ENCODE results near the gene ERG. TPM values are rescaled to one million over a fixed set of nuclear protein-coding genes. Genes with fewer than 3 reads are reported as not detected.

ERG gene
- total RNA-seq, 1 donor from 2014 or later: not detected

DNA sequence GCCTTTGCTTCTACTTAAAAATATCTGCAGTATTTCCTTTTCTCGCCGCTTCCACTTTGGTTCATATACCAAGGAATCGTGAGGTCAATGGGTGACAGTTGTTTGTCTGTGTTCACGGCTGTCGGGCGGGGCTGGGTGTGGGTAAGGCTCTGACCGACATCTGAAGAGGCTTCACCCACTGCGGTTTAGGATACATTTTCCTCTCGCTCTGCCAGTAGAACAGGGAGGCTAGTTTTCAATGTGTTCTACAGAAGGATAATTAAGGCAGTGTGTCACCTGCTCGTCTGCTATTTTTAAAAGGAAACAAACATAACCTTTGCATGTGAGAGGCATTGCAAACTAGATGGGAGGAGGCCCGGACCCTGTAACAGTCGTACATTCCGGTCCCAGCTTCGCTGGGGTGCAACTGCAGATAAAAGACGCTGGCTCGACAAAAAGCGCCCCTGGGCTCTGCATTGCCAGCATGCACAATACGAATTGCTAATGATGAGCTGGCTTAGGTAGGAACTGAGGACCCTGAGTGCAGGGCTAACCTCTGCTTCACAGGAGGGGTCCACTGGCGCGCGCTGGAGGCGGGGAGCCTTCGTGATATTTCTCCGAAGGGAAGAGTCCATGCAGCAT lies 8.5 kb upstream of the ERG start:
- intact Hi-C loops (cut with micrococcal nuclease): loop anchor here (5.0 kb wide), 2 partner anchors 226 to 881 kb away; no protein-coding TSS in a partner anchor
- no peaks in the 10 kb centered on the region for H3K4me1 Mint-ChIP-seq
- H3K27me3 Mint-ChIP-seq: peaks cover 9% of the 10 kb centered on the region
- H3K9me3 Mint-ChIP-seq: no peaks in the 10 kb centered on the region
- no peak overlapping the region for H3K27ac Mint-ChIP-seq
- DNase-seq (no peak), ATAC-seq (ENCODE audit: low read depth) (no peak)
- TF ChIP-seq, protein P1, sequence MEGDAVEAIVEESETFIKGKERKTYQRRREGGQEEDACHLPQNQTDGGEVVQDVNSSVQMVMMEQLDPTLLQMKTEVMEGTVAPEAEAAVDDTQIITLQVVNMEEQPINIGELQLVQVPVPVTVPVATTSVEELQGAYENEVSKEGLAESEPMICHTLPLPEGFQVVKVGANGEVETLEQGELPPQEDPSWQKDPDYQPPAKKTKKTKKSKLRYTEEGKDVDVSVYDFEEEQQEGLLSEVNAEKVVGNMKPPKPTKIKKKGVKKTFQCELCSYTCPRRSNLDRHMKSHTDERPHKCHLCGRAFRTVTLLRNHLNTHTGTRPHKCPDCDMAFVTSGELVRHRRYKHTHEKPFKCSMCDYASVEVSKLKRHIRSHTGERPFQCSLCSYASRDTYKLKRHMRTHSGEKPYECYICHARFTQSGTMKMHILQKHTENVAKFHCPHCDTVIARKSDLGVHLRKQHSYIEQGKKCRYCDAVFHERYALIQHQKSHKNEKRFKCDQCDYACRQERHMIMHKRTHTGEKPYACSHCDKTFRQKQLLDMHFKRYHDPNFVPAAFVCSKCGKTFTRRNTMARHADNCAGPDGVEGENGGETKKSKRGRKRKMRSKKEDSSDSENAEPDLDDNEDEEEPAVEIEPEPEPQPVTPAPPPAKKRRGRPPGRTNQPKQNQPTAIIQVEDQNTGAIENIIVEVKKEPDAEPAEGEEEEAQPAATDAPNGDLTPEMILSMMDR (IDR thresholded peaks at IDR 0.05): no peak
- ChIA-PET POLR2A (no interaction called here), CTCF (no interaction called here)
- H3K4me3 Mint-ChIP-seq: no peak overlapping the region
- no peaks in the 10 kb centered on the region for H3K36me3 Mint-ChIP-seq (ENCODE audit: low read depth)

DNA sequence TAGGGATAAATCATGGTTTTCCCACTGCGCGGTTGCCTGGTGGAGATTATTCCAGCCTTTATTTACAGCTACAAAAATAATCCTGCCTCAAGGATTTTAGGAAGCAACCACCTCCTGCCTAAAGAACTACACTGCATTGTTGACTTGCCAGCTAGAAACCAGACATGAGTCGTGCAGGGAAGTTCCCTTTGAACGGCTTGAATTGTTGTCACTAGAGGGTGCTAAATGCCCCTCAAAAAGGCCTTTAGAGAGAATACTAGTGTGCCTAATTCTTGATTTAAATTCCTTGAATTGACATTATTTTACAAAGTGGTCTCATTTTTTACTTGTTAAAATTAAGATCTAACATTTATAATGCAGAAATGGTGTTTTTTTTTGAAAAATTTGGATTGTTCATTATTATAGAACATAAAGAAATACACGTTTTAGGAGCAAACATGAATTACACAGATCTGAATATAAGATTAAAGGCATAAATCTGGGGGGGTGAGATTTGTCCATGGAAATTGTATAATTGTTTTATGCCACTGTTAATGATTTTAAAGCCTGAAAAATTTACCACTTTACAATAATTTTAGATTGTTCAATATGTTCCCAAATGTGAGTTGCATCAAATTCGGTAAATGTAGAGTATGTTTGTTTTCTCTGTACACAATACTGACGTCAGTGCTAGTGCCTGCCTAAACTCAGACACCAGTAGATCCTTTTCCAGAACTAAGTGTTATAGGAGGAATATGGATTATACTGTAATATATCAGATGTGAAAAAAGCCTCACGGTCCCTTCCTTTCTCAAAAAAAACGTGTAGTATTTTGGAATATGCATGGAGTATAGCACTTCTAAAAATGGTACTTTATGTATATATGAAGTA lies 7.6 kb upstream of the ERG start:
- ATAC-seq (ENCODE audit: low read depth) (no peak), DNase-seq (no peak)
- TF ChIP-seq, protein P1 (IDR thresholded peaks at IDR 0.05): no peak
- Mint-ChIP-seq H3K27me3 (peaks cover 14% of the 10 kb centered on the region), H3K4me3 (no peak overlapping the region), H3K9me3 (no peaks in the 10 kb centered on the region), H3K4me1 (no peaks in the 10 kb centered on the region), H3K36me3 (ENCODE audit: low read depth) (no peaks in the 10 kb centered on the region), H3K27ac (no peak overlapping the region)
- POLR2A ChIA-PET: no interaction called here
- CTCF ChIA-PET: no interaction called here
- intact Hi-C loops (cut with micrococcal nuclease): loop anchor here (1.0 to 5.0 kb wide), 4 partner anchors 226 to 881 kb away; no protein-coding TSS in a partner anchor

DNA sequence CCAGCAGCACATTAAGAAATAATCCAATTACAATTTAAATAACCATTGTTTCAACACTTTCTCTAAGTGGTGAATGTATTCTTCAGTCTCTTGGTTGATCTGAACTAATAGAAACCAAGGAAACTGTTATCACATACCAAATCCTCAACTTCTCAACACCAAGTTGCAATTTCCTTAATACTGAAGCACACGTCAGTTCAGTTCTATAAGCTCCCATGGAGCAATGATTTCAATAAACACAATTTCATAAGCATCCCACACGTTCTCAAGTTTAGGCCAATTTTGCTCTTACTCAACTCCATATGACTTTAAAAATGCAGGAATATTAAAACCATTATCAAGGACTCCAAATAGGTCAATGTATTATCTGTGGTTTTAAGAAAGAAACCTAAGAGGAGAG lies 5.8 kb upstream of the ERG start:
- H3K27ac Mint-ChIP-seq: no peak overlapping the region
- H3K9me3 Mint-ChIP-seq: no peaks in the 10 kb centered on the region
- no peak overlapping the region for H3K4me3 Mint-ChIP-seq
- no peaks in the 10 kb centered on the region for H3K36me3 Mint-ChIP-seq (ENCODE audit: low read depth)
- no peaks in the 10 kb centered on the region for H3K4me1 Mint-ChIP-seq
- ChIA-PET POLR2A (no interaction called here), CTCF (no interaction called here)
- TF ChIP-seq, protein P1 (IDR thresholded peaks at IDR 0.05): no peak
- peaks cover 20% of the 10 kb centered on the region for H3K27me3 Mint-ChIP-seq
- DNase-seq (no peak), ATAC-seq (ENCODE audit: low read depth) (no peak)
- intact Hi-C loops (cut with micrococcal nuclease): loop anchor here (2.0 kb wide), 1 partner anchor 671 kb away; no protein-coding TSS in a partner anchor

DNA sequence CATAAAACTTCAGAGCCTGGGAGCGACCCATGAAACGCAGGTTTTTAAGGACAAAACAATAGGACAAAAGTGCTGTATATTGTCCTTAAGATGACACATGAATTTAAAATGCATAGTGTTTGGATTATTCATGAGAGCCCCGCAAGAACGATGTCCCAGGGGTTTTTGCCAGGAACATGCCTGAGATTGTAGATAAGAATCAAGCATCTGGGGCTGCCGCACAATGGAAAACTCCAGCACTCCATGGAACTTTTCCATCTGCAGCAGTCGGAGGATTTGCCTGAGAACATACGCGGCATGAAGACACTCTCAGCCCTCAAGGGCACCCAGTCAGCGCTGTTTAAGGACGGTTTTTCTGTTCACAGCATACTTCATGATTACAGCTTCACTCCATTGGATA lies 5.3 kb upstream of the ERG start:
- no peak for ATAC-seq (ENCODE audit: low read depth)
- DNase-seq: no peak
- ChIA-PET CTCF (no interaction called here), POLR2A (no interaction called here)
- intact Hi-C loops (cut with micrococcal nuclease): no loop called here
- H3K4me3 Mint-ChIP-seq: no peak overlapping the region
- H3K4me1 Mint-ChIP-seq: no peaks in the 10 kb centered on the region
- H3K36me3 Mint-ChIP-seq (ENCODE audit: low read depth): no peaks in the 10 kb centered on the region
- TF ChIP-seq, protein P1 (IDR thresholded peaks at IDR 0.05): no peak
- no peak overlapping the region for H3K27ac Mint-ChIP-seq
- H3K9me3 Mint-ChIP-seq: no peaks in the 10 kb centered on the region
- H3K27me3 Mint-ChIP-seq: peaks cover 23% of the 10 kb centered on the region

DNA sequence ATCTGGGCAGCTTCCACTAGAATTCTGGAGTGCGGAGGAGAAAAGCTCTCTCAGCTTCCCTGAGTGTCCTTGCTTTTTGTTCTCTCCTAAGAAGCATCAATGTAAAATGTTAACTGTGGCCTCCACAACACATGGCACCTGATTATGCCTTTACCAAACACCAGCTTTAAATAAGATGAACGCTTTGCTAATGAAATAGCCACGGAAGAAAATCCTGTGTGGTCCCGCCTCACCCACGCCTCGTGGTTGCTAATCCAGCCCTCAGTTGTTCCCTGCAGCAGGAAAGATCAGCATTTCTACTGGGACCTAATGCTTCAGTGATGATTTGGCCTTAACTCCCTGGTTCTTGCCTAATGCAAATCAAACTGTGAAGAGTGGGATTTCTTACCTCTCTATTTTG lies 1.8 kb upstream of the ERG start:
- ChIA-PET CTCF (interaction anchor here (0.9 kb wide), 1 partner anchor 919 kb away, joined by 3 read pairs; no protein-coding TSS in a partner anchor), POLR2A (no interaction called here)
- ATAC-seq (ENCODE audit: low read depth) (no peak), DNase-seq (no peak)
- no peaks in the 10 kb centered on the region for H3K9me3 Mint-ChIP-seq
- no peaks in the 10 kb centered on the region for H3K4me1 Mint-ChIP-seq
- intact Hi-C loops (cut with micrococcal nuclease): no loop called here
- TF ChIP-seq, protein P1 (IDR thresholded peaks at IDR 0.05): no peak
- peaks cover 39% of the 10 kb centered on the region for H3K27me3 Mint-ChIP-seq
- H3K4me3 Mint-ChIP-seq: no peak overlapping the region
- H3K36me3 Mint-ChIP-seq (ENCODE audit: low read depth): no peaks in the 10 kb centered on the region
- H3K27ac Mint-ChIP-seq: no peak overlapping the region
